Dermis microvascular lymphatic vessel endothelial cell (primary cell): ENCODE measurements around the gene RBM33. TPM values are rescaled to one million over a fixed set of nuclear protein-coding genes. Genes with fewer than 3 reads are reported as not detected.
A peak's percentile ranks its signal among the peaks of the same experiment; 100 is the strongest.

Experiments used
- DNase-seq, 2 donors: peaks; one replicate each; pipeline versions ENCODE4 v3.0.0 to v3.0.0-alpha.2; 2010; ENCODE audit warnings: low read depth in 2 of 2
- total RNA-seq: library from RNA; depleted of rRNA; stranded (reverse); fragments of >200 nt; gene quantifications from 2 replicates; pipeline ENCODE4 v1.2.1, GENCODE V29; 2014

The RBM33 gene
- total RNA-seq, 1 donor from 2014 or later = 12.8 TPM

DNA sequence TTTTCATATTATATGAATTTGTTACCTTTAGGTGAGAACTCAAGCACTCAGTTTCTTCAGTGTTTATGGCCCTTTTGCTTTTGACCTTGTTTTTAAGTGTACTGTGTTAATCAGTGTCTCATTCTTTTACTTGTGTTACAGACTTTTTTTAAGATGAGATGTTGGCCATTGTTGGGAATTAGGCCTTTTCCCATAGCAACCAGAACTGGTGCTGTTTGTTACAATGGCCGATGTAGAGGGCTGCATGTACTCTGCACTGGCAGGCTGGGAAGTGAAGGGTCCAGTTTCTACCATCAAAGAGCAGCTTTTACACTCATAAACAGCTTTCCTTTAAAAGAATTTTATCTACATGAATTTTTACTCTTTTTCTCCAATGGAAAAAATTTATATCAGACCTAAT is 102.7 kb downstream of the RBM33 start:
- DNase-seq = no peak

DNA sequence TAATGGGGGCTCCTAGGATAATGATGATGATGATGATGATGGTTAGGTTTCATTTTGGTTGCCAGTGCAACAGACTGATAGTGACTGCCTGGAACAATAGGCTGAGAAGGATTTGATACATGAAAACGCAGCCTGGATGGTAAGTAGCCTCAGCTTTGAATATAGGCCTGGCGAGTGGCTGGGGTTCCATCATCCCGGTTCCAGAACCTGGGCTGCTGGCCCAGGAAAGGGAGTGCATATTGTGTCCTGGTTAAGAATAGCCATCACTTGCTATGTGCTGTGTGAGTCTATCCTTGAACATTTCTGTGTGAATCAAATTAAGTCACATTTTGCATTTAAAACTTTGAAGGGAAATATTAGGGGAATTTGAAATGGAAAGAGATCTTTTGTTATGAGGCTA is 105.1 kb downstream of the RBM33 start:
- DNase-seq = no peak

DNA sequence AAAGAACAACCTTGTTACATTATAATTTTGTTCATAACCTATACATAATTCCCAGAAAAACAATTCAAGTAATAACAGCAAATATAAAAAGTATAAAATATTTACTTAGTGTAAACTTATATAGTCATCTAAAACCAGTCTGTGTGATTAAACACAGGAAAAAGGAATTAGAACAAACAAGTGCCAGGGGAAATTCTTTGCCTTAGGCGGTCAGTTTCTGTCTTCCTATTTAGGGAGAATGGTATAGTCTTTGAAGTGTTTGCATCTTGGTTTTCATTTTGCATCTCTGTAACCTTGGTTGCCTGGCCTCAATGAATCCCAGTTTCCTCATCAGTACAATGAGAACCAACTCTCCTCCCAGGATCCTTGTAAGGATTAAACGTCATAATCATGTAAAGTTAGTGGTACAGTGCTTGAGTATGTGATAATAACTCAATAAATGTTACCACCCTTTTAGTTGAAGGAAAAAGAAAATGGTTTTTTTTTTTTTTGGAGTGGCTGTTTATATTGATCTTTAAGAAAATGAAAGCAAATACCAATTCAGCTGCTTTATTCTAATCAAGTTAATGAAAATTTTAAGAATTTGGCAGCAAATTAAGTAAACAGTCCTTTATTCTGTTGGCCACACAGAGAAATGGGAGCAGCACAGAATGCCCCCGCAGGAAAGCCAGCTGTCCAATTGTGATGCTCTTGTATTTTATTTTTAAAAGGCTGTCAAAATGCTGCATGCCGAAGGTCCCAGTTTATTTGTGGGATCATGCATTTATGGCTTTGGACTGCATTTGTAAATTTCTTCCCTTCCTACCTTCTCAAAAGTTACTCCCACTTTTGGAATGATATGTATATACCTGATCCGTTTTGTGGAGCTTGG is 106.0 kb downstream of the RBM33 start:
- peak in 1 of 2 donors; percentile 37 for DNase-seq

DNA sequence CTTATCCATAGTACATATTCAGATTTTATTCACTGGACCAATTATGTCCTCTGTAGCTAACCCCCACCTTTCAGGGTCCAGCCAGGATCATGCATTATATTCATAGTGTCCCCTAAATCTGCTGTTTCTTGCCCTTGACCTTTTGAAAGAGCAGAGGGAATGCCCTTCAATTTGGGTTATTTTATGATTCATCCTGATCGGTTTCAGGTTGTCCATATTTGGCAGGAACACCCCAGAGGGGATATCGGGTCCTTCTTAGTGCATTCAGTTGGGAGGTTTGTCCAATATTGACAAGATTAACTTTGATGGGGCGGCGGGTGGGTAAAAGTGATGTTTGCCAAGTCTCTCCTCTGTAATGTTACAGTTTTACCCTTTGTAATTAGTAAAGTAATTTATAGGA is 106.9 kb downstream of the RBM33 start:
- DNase-seq = no peak

DNA sequence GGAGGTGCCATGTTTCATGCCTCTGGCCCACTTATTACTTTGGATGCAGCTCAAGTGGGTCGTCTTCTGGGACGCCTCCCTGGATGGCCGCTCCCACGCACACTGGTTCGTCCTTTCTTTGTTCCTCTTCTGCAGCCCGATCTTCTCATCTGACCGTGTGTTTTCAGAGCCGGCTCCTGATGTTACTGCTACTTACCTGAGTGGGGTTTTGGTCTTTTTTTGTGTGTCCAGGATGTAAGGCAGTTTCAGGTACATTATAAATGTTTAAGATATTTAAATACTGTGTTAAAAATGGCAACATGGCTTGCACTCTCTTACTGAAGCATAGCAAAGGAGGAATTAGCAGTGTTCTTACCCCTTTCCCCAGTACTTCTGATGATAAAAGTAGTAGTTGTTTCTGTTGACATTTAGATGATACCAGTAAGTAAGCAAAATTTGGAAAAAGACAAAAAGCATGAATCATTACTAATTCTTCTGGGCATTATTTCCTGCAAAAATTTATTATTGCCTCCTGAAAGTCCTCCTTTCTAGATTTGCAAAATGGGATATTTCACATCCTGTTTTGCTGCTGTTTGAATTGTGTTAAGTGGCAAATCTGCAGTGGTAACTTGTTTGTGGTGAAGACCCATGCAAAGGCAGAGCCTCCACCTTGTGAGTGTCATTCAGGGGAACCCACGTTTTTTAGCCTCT is 108.4 kb downstream of the RBM33 start:
- DNase-seq = no peak

DNA sequence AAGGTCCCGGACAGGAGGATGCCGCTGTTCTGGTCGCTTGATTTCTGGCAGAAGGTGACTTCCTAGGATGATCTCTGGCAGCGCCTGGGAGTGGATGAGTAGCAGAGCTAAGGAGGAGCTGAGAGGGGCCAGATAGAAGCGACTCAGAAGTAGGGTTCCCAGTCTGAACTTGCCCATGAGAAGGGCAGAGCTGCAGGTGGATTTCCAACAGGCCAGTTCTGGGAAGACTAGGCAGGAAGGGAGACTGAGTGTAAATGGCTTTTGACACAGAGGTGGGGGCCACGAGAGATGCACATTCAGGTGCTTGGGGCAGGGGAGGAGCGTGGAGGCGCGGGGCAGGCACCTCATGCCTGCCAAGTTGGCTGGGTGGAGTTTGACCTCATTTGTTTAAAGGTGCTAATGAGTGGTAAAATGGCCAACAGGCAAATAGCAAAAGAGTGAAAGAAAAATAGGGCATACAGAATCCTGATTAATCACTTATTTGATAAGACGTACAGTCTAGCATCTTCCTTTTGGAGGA is 109.0 kb downstream of the RBM33 start:
- no peak for DNase-seq

DNA sequence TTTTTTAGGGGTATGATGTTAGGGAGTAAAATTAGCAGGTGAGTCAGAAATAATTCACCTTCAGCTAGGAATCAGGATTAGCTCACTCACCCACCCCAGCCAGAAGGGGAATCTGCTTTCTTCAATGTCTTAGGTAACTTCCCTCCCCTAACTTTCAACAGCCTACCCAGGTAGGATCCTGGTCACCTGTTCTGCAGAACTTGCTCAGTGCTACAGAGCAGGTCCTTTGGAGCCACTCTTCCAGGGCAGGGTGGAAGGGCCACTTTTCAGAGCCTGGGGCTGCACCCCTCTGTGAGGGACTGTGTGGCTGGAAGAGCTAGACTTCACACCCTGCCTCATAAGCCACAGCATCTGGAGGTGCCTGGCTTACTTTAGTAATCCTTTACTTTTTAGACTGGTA is 109.7 kb downstream of the RBM33 start:
- DNase-seq = no peak

DNA sequence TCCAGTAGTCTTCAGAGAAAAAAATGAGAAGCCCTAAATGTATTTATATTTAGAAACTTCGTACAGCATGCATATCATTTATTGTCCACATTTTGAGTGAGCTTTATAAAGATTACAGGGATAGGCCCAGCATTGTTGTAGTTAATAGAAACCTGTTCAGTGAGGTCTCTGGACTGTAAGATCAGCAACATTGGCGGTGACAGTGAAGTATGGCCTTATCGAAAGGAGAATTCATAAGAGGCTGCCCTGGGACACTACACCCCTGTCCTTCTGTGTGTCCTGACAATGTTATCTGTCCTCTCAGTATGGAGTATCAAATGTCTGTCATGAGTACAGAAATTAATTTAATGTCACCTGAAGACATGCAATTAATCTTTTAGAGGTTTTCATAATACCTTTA is 110.6 kb downstream of the RBM33 start:
- DNase-seq = no peak

DNA sequence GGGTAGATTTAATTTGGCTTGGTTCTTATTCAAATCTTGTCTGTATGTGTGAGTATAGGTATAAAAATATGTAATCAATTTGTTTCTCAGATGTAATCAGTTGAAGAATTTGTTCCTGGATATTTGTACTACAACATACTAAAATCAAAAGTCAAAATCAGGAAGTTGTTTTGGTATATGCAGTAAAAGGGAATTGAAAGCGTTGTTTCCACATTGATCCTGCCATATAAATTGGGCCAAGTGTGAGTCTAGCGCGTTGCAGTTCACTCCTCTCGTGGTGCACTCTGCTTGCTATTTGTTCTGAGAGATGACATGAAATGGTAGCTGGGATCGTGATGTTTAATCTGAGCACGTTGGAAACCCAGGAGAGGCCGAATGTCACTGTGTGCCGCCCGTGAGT is 111.9 kb downstream of the RBM33 start:
- DNase-seq = no peak

DNA sequence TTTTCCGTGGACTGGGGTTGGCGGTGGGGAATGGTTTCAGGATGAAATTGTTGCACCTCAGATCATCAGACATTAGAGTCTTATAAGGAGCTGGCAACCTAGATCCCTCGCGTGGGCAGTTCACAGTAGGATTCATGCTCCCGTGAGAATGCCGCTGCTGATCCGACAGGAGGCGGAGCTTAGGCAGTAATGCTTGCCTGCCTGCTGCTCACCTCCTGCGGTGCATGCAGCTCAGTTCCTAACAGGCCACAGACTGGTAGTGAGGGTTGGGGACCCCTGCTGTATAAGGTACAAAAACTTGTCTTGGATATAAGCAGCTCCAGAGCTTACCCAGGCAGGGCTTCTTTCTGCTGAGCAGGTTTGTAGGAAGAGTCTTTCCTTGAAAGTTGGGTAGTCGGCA is 113.9 kb downstream of the RBM33 start:
- DNase-seq = no peak

DNA sequence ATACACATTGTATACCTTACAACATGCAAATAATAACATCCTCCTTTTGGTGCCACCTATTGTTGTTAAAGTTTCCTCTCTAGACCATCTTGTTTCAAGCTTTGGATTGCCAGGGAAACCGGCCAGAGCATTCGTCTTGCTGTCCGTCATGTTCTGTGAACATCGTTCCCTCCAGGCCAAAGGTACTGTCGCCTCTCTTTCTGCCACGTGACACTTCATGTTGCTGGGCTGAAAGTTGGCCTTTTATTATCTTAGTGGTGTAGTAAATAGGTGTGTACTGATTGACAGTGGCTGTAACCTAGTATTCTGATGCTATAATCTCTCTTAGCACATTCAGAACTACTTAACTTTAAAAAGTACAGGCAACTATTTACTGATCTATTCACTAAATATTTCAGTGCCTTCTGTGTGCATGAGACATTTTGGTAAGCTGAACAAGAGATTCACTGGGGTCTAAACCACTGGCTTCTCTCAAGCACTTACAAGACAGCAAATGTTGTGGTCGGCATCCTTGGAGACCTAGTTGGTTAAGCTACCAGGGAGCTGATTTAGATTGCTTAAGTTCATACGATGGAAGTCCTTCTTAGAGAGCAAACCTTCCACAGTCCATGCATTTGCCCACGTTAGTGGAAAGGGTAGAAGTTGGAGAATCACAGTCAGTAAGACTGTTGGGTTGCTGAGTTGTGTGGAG is 115.4 kb downstream of the RBM33 start:
- no peak for DNase-seq

DNA sequence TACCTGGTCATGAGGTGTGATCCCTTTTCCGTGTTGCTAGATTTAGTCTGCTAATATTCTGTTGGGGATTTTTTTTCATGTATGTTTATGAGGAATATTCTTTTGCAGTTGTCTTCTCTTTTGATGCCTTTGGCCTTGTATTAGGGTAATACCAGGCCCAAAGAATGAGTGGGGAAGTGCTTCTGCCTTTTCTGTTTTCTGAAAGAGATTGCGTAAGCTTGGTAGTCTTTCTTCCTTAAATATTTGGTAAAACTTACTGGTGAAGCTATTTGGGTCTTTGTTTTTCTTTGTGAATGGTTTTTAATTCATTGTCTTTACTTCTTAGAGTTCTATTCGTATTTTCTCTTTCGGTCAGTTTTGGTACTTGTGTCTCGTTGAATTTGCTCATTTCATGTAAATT is 116.7 kb downstream of the RBM33 start:
- DNase-seq = no peak

DNA sequence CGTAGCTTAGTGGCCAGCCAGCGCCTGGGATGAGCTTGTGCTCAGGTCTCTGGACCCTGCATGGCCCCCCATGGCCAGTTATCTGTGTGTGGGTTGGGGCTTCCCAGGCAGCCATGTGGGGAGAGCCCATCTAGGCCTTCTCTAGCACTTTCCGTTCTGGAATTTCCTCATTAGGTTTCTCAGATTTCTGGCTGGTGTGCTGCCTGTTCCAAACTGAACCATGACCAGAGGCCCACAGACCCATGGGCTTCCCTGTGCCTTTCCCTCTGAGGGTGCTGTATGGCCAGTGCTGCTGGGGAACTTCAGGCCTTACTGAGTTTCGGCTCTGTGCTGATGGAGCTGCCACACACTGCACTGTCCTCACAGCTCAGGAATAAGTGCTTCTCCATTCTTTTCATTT is 117.6 kb downstream of the RBM33 start:
- DNase-seq = no peak

DNA sequence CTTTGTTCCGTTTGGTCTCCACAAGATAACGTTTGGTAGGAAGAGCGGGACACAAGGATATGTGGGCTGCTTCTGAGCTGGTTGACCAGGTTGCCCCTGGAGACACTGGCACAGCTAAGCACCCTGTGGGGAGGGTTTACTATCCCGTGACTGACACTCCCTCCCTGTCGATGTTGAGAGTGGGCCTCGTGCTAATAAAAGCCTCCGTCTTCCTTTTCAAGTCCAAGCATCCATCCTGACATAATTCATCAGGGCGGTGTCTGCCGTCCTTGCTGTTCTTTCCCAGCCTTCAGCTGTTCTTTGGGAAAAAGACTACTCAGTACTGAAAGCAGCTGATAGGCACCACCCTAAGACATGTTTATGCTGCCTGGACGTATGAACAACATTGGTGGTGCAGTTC is 118.2 kb downstream of the RBM33 start:
- no peak for DNase-seq

DNA sequence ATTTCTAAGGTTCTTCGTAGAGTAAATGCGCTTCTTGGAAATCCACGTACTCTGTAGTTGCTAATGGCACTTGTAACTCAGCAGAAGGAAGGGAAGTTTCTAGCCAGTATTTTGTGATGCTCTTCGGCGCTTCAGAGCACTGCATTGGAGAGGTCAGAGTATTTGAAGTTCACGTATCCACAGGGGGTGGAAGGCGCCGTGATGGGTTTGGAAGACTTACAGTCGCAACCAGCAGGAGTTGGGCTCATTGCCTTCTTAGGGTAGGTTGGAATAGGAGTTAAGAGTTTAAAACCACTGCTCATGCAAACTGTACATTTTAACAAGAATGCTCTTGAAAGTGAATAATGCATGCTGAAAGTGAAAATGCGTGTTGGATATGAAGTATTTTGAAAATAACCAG is 118.7 kb downstream of the RBM33 start:
- no peak for DNase-seq

DNA sequence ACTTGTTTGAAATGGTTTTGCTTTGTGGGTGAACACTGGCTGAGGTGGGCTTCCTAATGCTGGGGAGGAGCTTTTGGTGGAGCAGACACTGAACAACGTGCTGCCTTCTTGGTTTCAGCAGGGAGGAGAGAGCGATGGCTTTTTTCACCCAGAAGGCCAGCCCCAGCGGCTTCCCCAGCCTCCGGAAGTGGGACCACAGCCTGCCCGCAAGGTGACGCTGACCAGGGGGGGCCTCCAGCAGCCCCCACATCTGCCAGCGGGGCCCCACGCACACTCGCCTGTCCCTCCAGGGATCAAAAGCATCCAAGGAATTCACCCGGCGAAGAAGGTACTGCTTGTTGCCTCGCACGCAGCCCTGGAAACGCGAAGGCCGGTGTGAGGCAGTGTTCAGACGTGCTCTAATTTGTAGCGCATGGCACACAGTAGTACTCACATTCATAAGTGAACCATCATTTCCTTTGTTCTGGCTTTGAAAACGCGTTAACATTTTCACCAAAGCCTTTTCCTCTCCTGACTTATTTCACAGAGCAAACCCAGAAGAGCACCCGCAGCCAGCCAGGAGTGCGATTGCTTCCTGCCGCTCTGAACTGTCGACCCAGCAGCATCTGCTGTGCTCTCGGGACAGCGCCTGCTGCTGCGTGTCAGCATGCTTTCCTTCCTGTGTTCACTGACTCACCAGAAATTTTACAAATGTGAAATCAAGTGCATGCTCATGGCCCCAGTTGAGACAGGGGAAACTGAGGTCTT is 119.4 kb downstream of the RBM33 start:
- peak; percentile 91 to 96 for DNase-seq

DNA sequence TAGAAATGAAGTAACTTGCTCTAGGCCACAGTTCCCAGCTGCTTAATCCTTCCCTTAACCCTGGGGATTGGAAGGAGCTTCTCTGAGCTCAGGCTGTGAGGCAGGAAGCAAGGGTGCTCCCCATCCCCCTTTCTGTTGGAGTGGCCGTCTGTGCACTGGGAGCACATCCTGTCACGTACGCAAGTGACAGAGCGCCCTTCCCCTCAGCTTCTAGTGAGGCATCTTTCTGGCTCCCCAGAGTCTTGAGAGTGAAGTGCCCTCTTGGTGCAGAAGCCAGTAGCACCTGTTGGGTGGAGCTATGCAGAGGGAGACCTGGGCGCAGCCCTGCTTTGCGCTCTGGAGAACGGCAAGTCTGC is 120.0 kb downstream of the RBM33 start:
- no peak for DNase-seq

DNA sequence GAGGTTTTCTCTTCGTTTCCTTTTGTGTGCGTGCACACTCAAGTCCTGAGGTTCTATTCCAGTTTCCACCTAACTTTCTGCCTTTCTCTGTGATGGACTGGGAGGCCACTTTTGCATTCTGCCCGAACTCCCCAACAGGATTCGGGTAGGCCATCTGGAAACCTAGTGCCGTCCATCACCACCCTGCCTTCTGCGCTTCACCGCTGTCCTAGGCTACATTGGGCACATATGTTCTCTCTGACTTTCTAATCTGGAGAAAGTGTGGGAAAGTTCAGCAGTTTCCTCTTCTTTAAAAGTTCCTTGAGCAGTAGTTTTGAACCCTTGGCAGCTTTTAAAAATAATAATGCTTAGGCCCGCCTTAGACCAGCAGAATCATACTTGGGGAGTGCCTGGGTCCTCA is 121.0 kb downstream of the RBM33 start:
- no peak for DNase-seq

DNA sequence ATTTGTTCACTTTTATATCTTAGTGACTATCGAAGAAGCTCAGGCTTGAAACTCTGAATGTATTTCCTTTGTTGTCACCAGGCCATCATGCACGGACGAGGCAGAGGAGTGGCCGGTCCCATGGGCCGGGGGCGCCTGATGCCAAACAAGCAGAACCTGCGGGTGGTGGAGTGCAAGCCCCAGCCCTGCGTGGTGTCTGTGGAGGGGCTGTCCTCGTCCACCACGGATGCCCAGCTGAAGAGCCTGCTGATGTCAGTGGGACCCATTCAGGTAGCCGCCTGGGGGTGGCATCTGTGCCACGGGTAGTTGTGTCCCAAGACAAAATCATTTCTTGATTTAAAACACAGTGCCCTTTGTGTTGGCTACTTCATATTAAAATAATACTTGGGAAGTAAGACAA is 121.9 kb downstream of the RBM33 start:
- no peak for DNase-seq

DNA sequence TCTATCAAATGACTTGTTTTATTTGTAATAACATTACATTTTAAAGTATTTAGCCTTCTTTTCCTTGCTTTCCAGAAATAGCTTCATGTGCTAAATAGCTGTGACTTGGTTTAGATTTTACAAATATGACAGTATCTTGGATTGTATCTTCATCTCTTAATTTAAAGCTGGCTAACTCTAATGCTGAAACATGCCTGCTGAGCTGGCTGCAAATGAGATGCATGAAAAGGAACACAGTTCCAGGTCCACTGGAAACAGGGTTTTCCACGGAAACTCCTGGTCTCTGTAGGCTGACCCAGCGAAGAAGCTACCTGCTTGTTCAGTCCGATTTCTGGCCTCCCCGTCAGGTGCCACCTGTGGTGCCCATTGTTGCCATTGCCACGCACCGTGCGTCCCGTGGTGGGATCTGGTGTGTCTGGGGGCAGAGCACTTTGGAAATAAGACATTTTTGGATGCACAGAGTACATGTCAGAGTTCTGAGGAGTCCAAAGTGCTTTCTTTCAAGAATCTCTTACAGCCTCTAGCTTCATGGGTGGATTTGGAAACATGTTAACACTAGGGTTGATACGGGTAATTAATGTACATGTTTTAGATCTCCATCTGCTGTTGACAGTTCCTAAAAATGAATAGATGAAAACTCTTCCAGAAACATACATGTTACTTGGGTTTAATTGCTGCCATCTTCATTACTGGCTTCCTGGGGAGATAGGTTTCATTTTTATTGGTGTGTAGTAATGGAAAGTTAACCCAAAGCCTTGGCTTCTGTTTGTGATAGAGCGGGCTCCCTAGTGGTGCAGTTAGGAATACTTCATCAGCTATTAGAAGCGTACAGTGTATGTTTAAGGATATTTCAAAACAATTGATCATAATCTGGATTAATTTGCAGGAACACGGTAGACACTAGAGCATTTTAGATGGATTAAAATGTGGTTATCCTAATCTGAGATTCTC is 122.8 kb downstream of the RBM33 start:
- DNase-seq = no peak

DNA sequence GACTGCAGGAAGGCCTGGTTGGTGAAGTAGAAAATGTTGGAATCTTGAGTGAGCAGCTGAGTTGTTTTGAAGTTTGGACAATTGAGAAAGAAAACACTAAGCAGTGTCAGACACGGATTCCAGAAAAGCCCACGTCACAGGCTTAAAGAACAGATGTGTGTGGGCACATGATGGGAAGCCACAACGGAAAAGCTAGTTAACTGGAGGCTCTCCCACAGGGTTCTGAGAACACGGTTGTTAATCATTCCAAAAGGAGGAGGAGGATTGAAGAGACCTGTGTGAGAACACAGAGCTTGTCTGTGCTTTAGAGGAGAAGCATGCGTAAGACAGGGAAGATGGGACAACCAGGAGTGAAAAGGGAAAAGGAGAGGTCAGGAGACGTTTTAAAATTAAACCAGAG is 125.2 kb downstream of the RBM33 start:
- DNase-seq = no peak
